Skeletal muscle satellite cell (primary cell): ENCODE results near the gene SLFN13.
"Not testable (repeated sequence)": the region's sequence is repeated elsewhere in the genome, so short reads cannot be mapped to it uniquely, and the experiment has no call there.

Experiments
- H3K27me3 ChIP-seq: 2 replicates; pipeline ENCODE4 v1.7.0; 2013; ENCODE audit warnings: low read length; ENCODE audit not compliant: control insufficient read depth, insufficient read depth
- H3K36me3 ChIP-seq: 2 replicates; pipeline ENCODE4 v1.7.0; 2013; ENCODE audit warnings: mild to moderate bottlenecking, control low read depth, low read length; ENCODE audit not compliant: insufficient read depth
- H3K4me1 ChIP-seq: 2 replicates; pipeline ENCODE4 v1.7.0; 2013; ENCODE audit warnings: low read length; ENCODE audit not compliant: control insufficient read depth, insufficient read depth
- H3K4me2 ChIP-seq: 2 replicates; pipeline ENCODE4 v1.7.0; 2013; ENCODE audit warnings: mild to moderate bottlenecking, low read length
- H3K4me3 ChIP-seq: 2 replicates; pipeline ENCODE4 v1.7.0; 2013; ENCODE audit warnings: low read length
- H3K9ac ChIP-seq: 2 replicates; pipeline ENCODE4 v1.7.0; 2013; ENCODE audit warnings: mild to moderate bottlenecking, low read depth, low read length, moderate library complexity
- H3K9me3 ChIP-seq: replicated peaks from 2 replicates; pipeline ENCODE4 v1.7.0; 2013; ENCODE audit warnings: mild to moderate bottlenecking, control low read depth, low read length

Gene SLFN13

DNA sequence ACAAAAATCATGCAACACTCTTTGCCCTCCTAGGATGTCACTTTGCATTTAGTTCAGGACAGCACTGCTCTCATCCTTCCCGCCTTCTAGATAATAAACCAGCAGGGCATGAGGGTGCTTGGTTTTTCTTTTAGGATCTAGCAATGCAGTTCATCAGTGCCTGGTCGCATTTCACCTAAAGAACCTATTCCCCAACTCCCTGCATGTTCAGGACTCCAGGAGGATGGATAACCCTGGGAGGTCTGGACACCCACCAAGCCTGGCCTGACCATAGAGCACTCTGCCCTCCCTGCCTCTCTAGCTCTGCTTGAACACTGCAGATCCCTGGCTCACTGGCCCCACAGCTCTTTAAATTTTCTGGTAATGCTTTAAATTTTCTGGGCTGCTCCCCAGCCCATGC, 18.9 kb downstream of the SLFN13 start:
- Histone ChIP-seq H3K27me3 (no peaks in the 10 kb centered on the region), H3K4me2 (no peak overlapping the region), H3K4me3 (no peak overlapping the region), H3K9me3 (no peaks in the 10 kb centered on the region), H3K4me1 (peaks cover 17% of the 10 kb centered on the region), H3K36me3 (no peaks in the 10 kb centered on the region), H3K9ac (no peak overlapping the region)

GRCh38 chr17:35428229-35428628, 20.3 kb downstream of the SLFN13 start:
- Histone ChIP-seq H3K27me3 (no peaks in the 10 kb centered on the region), H3K9ac (no peak overlapping the region), H3K36me3 (no peaks in the 10 kb centered on the region), H3K4me3 (no peak overlapping the region), H3K9me3 (no peaks in the 10 kb centered on the region), H3K4me1 (peaks cover 10% of the 10 kb centered on the region), H3K4me2 (no peak overlapping the region)

- Histone ChIP-seq H3K4me3 (no peak overlapping the region), H3K9me3 (no peaks in the 10 kb centered on the region), H3K4me1 (no peaks in the 10 kb centered on the region), H3K9ac (no peak overlapping the region), H3K27me3 (no peaks in the 10 kb centered on the region), H3K36me3 (no peaks in the 10 kb centered on the region), H3K4me2 (no peak overlapping the region)
Measured at GRCh38 chr17:35423761-35424160, 24.8 kb downstream of the SLFN13 start.

DNA sequence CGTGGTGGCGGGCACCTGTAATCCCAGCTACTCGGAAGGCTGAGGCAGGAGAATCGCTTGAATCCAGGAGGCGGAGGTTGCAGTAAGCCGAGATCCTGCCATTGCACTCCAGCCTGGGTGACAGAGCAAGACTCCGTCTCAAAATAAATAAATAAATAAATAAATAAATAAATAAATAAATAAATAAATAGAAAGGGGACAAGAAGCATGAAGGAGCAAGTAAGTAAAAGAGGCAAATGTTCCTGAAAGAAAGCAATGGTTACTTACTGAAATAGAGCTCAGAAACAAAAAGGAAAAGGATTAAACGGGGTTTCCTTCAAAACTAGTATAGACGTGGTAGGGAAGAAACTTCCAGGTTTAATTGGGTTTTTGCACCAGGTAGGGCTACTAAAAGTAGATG, 27.5 kb downstream of the SLFN13 start:
- not testable (repeated sequence) for H3K27me3 ChIP-seq, H3K9me3 ChIP-seq, H3K36me3 ChIP-seq, H3K4me2 ChIP-seq, H3K4me3 ChIP-seq, H3K9ac ChIP-seq, H3K4me1 ChIP-seq

DNA sequence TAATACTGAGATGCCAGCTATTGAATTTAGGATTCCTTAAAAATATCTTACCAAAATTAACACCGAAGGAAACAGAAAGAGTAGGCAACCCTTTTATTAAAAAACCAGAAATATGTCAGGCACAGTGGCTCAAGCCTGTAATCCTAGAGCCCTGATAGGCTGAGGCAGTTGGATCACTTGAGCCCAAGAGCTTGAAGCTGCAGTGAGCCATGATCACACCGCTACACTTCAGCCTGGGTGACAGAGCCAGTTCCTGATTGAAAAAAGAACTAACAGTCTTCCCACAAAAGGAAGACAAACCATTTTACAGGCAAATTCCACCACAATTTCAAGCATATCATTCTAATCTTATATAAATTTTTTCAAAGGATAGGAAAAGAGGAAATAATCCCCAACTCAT, 31.9 kb downstream of the SLFN13 start:
- H3K36me3 ChIP-seq = peaks cover 12% of the 10 kb centered on the region
- H3K9ac ChIP-seq = no peak overlapping the region
- no peaks in the 10 kb centered on the region for H3K4me1 ChIP-seq
- no peak overlapping the region for H3K4me3 ChIP-seq
- no peaks in the 10 kb centered on the region for H3K9me3 ChIP-seq
- no peaks in the 10 kb centered on the region for H3K27me3 ChIP-seq
- H3K4me2 ChIP-seq = no peak overlapping the region

DNA sequence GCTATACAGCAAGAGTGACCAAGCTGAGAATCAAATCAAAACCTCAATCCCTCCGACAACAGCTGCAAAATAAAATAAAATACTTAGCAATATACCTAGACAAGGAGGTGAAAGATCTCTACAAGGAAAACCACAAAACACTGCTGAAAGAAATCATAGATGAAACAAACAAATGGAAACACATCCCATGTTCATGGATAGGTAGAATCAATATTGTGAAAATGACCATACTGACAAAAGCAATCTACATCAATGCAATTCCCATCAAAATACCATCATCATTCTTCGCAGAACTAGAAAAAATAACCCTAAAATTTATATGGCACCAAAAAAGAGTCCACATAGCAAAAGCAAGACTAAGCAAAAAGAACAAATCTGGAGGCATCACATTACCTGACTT, 33.9 kb downstream of the SLFN13 start:
- H3K4me1 ChIP-seq, H3K27me3 ChIP-seq, H3K4me2 ChIP-seq, H3K9me3 ChIP-seq, H3K9ac ChIP-seq, H3K4me3 ChIP-seq: not testable (repeated sequence)
- peaks cover 23% of the 10 kb centered on the region for H3K36me3 ChIP-seq

DNA sequence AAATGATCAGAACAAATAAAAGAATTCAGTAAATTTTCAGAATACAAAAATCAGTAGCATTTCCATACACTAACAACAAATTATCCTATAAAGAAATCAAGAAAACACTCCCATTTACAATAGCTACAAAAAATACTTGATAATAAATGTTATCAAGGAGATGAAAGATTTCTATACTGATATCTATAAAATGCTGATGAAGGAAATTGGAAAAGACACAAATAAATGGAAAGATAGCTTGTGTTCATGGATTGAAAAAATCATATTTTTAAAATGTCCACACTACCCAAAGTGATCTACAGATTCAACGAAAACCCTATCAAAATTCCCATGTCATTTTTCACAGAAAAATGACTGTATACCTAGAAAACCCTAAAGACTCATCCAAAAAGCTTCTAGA, 34.3 kb downstream of the SLFN13 start:
- Histone ChIP-seq H3K27me3 (no peaks in the 10 kb centered on the region), H3K9me3 (no peaks in the 10 kb centered on the region), H3K36me3 (peaks cover 26% of the 10 kb centered on the region), H3K9ac (no peak overlapping the region), H3K4me3 (no peak overlapping the region), H3K4me2 (no peak overlapping the region), H3K4me1 (no peaks in the 10 kb centered on the region)

- no peak overlapping the region for H3K9ac ChIP-seq
- no peaks in the 10 kb centered on the region for H3K4me1 ChIP-seq
- no peaks in the 10 kb centered on the region for H3K27me3 ChIP-seq
- no peak overlapping the region for H3K4me2 ChIP-seq
- no peaks in the 10 kb centered on the region for H3K9me3 ChIP-seq
- no peak overlapping the region for H3K4me3 ChIP-seq
- peaks cover 26% of the 10 kb centered on the region for H3K36me3 ChIP-seq
Measured at GRCh38 chr17:35407531-35407930, 41.0 kb downstream of the SLFN13 start.

- Histone ChIP-seq H3K4me1 (no peaks in the 10 kb centered on the region), H3K36me3 (peaks cover 22% of the 10 kb centered on the region), H3K4me3 (no peak overlapping the region), H3K27me3 (no peaks in the 10 kb centered on the region), H3K4me2 (no peak overlapping the region), H3K9me3 (no peaks in the 10 kb centered on the region), H3K9ac (no peak overlapping the region)
Measured at GRCh38 chr17:35406568-35406967, 42.0 kb downstream of the SLFN13 start.

GRCh38 chr17:35404360-35404759, 44.2 kb downstream of the SLFN13 start:
- Histone ChIP-seq H3K4me3 (no peak overlapping the region), H3K36me3 (peaks cover 8% of the 10 kb centered on the region), H3K27me3 (no peaks in the 10 kb centered on the region), H3K4me2 (no peak overlapping the region), H3K9me3 (no peaks in the 10 kb centered on the region), H3K9ac (no peak overlapping the region), H3K4me1 (no peaks in the 10 kb centered on the region)

- H3K4me1 ChIP-seq, H3K4me3 ChIP-seq, H3K9ac ChIP-seq, H3K36me3 ChIP-seq, H3K4me2 ChIP-seq, H3K9me3 ChIP-seq, H3K27me3 ChIP-seq: not testable (repeated sequence)
Measured at GRCh38 chr17:35393783-35394182, 54.8 kb downstream of the SLFN13 start.

DNA sequence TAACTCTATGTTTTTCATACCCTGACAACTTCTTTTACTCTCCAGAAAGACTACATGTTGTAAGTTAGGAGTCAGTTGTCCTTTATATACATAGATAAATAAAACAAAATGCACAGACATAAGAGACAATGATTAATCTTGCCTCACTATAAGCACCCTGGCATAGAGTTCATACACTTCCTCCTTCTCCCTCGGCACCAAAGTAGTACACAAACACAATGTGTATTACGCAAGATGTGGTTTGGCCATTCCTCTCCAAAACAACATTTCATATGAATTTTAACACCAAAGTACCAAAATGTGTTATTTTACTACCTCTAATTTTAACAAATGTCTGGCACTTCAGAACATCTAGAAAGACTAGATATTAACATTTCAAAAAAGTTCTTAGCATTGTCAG, 57.9 kb downstream of the SLFN13 start:
- H3K9me3 ChIP-seq = no peaks in the 10 kb centered on the region
- H3K27me3 ChIP-seq = no peaks in the 10 kb centered on the region
- no peaks in the 10 kb centered on the region for H3K36me3 ChIP-seq
- no peaks in the 10 kb centered on the region for H3K4me1 ChIP-seq
- no peak overlapping the region for H3K4me3 ChIP-seq
- H3K4me2 ChIP-seq = no peak overlapping the region
- H3K9ac ChIP-seq = no peak overlapping the region

DNA sequence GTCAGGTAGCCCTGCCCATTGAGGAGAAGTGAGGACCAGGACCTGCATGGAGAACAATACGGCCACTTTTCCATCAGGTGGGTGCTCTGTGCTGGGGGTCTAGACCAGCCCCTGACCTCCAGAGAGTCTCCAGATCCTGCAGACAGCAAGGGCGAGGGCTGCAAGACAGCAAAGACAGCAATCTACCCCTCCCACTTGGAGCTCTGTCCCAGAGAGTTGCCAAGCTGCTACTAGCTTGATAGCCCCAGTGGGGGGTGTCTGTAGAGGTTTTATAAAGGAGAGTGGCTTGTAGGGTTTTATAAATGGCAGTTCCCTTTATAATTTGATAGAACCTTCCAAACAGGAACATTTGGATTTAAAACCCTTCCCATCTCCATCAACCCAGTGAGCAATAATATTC, 58.4 kb downstream of the SLFN13 start:
- H3K27me3 ChIP-seq = no peaks in the 10 kb centered on the region
- no peaks in the 10 kb centered on the region for H3K9me3 ChIP-seq
- no peak overlapping the region for H3K9ac ChIP-seq
- no peaks in the 10 kb centered on the region for H3K4me1 ChIP-seq
- no peaks in the 10 kb centered on the region for H3K36me3 ChIP-seq
- no peak overlapping the region for H3K4me3 ChIP-seq
- H3K4me2 ChIP-seq = no peak overlapping the region
